Smooth muscle cell (in vitro differentiated cells): ENCODE data around the gene CLPTM1L. TPM values are rescaled to one million over a fixed set of nuclear protein-coding genes. Genes with fewer than 3 reads are reported as not detected.
"Not testable (repeated sequence)": the region's sequence is repeated elsewhere in the genome, so short reads cannot be mapped to it uniquely, and the experiment has no call there.

Experiments used
- DNase-seq: peaks from one replicate; lab custom pipeline; 2025; ENCODE audit not compliant: unreplicated experiment; lab: John Stamatoyannopoulos, UW
- H2AFZ ChIP-seq: fragments of 200-600 bp; sonication (generic); 2 replicates; pipeline ENCODE4 v1.6.0; 2016; ENCODE audit warnings: antibody characterized with exemption, low read depth, mild to moderate bottlenecking
- H3F3A ChIP-seq: fragments of 200-600 bp; sonication (generic); 2 replicates; pipeline ENCODE4 v1.6.0; 2017; ENCODE audit warnings: antibody characterized with exemption, low read depth
- H3K27ac ChIP-seq: fragments of 200-600 bp; sonication (generic); 2 replicates; pipeline ENCODE4 v1.5.1; 2016; ENCODE audit warnings: low read depth, mild to moderate bottlenecking
- H3K27me3 ChIP-seq: fragments of 200-600 bp; sonication (generic); 2 replicates; pipeline ENCODE4 v1.6.1; 2016; ENCODE audit warnings: low read depth, mild to moderate bottlenecking
- H3K36me3 ChIP-seq: fragments of 200-600 bp; sonication (generic); 2 replicates; pipeline ENCODE4 v1.5.1; 2016; ENCODE audit warnings: low read depth
- H3K4me1 ChIP-seq: fragments of 200-600 bp; sonication (generic); 2 replicates; pipeline ENCODE4 v1.5.1; 2016; ENCODE audit warnings: low read depth
- H3K4me2 ChIP-seq: fragments of 200-600 bp; sonication (generic); 2 replicates; pipeline ENCODE4 v1.6.0; 2016; ENCODE audit warnings: mild to moderate bottlenecking
- H3K4me3 ChIP-seq: fragments of 200-600 bp; sonication (generic); 2 replicates; pipeline ENCODE4 v1.5.1; 2016; ENCODE audit warnings: mild to moderate bottlenecking
- H3K79me2 ChIP-seq: fragments of 200-600 bp; sonication (generic); 2 replicates; pipeline ENCODE4 v1.6.0; 2016; ENCODE audit warnings: low read depth, mild to moderate bottlenecking
- H3K9ac ChIP-seq: fragments of 200-600 bp; sonication (generic); 2 replicates; pipeline ENCODE4 v1.6.0; 2016; ENCODE audit warnings: low read depth
- H3K9me3 ChIP-seq: fragments of 200-600 bp; sonication (generic); replicated peaks from 2 replicates; pipeline ENCODE4 v1.5.1; 2016; ENCODE audit warnings: low read depth
- H4K20me1 ChIP-seq: fragments of 200-600 bp; sonication (generic); 2 replicates; pipeline ENCODE4 v1.6.0; 2016; ENCODE audit warnings: low read depth
- CTCF ChIP-seq: fragments of 200-600 bp; sonication (generic); IDR thresholded peaks from 2 replicates; pipeline ENCODE4 v1.5.1; 2017; ENCODE audit warnings: borderline replicate concordance, mild to moderate bottlenecking, antibody characterized with exemption; ENCODE audit not compliant: insufficient read depth, poor library complexity, severe bottlenecking
- WGBS: methylation state at CpG from one replicate; pipeline ENCODE4 v1.1.7; 2016; ENCODE audit warnings: low lambda C conversion rate; 5-methylcytosine and 5-hydroxymethylcytosine counted together
- polyA plus RNA-seq: library from polyadenylated mRNA; unstranded; fragments of >200 nt; fragmentation: Nextera tagmentation; extraction: Ambion mirVana; gene quantifications from 2 replicates; pipeline ENCODE4 v1.2.1, GENCODE V29; 2016
- total RNA-seq: library from RNA; depleted of rRNA; stranded (reverse); fragments of >200 nt; gene quantifications from 2 replicates; pipeline ENCODE4 v1.2.3, GENCODE V29; 2014

CLPTM1L gene
- total and polyA plus RNA-seq, 2 experiments from 2014 or later, result 125 to 127 TPM

DNA sequence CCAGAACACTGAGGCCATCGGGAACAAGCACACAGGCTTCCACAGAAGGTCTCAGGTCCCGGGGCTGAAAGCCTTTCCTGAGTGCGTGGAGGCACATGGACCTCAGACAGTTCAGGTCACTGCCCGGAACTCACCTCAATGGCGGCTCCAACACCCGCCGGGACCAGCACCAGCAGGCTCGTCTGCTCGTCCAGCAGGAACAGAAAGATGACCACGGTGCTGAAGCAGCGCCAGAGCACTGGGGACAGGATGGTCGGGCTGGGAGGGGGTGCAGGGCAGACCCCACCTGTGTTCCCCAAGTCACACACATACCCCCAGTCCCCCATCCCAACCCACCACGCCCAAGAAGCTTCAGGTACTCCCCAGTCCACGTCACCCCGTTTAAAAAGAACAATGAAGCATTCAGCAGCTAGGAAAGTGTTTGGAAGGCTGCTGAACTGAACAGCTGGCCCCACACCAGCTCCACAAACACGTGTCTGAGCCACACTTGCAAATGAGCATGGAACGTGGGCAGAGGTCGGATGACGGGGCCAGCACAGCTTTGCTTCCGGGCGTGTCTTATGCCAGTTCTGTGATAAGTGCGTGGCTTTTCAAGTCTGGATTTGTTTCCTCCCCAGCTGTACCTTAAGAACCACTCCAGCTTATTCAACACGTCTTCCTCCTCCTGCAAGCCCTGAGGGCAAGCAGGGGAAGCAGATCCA is 14.6 kb downstream of the CLPTM1L start:
- Histone ChIP-seq H3K4me1 (no peaks in the 10 kb centered on the region), H3K4me2 (no peak overlapping the region), H3K79me2 (no peaks in the 10 kb centered on the region), H3K9ac (no peak overlapping the region), H3K4me3 (no peak overlapping the region), H2AFZ (no peak overlapping the region), H3K36me3 (peaks cover 6% of the 10 kb centered on the region), H4K20me1 (no peaks in the 10 kb centered on the region), H3F3A (peaks cover 21% of the 10 kb centered on the region), H3K27me3 (no peaks in the 10 kb centered on the region), H3K9me3 (no peaks in the 10 kb centered on the region), H3K27ac (no peak overlapping the region)
- no peak for TF ChIP-seq CTCF
- WGBS, result 97% methylated on average over 23 of the region's 23 CpGs
- DNase-seq, result no peak

DNA sequence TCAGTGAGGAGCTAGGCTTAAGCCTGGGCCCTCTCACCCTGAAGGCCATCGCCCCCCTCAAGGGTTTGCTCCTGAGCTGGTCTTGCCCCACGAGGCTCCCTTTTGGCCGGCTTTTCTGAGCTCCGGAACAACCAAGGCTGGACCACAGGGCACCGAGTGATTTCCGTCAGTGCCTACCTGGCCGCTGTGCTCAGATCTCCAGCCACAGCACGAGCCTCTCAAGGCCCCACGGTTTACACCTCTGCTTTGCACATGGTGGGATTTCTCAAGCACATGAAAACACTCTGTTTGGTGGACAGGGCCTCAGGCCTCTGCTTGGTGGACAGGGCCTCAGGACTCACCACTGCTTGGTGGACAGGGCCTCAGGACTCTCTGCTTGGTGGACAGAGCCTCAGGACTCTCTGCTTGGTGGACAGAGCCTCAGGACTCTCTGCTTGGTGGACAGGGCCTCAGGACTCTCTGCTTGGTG is 15.8 kb downstream of the CLPTM1L start:
- H3K4me1 ChIP-seq, result no peaks in the 10 kb centered on the region
- H3K4me2 ChIP-seq, result no peak overlapping the region
- H4K20me1 ChIP-seq, result no peaks in the 10 kb centered on the region
- no peak overlapping the region for H3K4me3 ChIP-seq
- no peaks in the 10 kb centered on the region for H3K27me3 ChIP-seq
- no peaks in the 10 kb centered on the region for H3K9me3 ChIP-seq
- H3K79me2 ChIP-seq, result no peaks in the 10 kb centered on the region
- peaks cover 21% of the 10 kb centered on the region for H3F3A ChIP-seq
- no peak for TF ChIP-seq CTCF
- no peak for DNase-seq
- WGBS, result 98% methylated on average over 9 of the region's 9 CpGs
- H2AFZ ChIP-seq, result no peak overlapping the region
- H3K27ac ChIP-seq, result peak overlapping the region; percentile 90
- H3K36me3 ChIP-seq, result peaks cover 6% of the 10 kb centered on the region
- no peak overlapping the region for H3K9ac ChIP-seq

DNA sequence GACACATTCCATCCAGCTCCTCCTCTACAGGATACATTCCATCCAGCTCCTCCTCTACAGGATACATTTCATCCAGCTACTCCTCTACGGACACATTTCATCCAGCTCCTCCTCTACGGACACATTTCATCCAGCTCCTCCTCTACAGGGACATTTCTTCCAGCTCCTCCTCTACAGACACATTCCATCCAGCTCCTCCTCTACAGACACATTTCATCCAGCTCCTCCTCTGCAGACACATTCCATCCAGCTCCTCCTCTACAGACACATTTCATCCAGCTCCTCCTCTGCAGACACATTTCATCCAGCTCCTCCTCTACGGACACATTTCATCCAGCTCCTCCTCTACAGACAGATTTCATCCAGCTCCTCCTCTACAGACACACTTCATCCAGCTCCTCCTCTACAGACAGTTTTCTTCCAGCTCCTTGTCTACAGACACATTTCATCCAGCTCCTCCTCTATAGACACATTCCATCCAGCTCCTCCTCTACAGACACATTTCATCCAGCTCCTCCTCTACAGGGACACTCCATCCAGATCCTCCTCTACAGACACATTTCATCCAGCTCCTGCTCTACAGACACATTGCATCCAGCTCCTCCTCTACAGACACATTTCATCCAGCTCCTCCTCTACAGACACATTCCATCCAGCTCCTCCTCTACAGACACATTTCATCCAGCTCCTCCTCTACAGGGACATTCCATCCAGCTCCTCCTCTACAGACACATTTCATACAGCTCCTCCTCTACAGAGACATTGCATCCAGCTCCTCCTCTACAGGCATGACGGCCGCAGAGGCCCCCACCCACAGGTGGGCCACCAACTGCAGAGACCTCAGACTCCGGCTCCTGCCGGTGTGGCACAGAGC is 16.4 kb downstream of the CLPTM1L start:
- not testable (repeated sequence) for H2AFZ ChIP-seq, DNase-seq, H3K4me1 ChIP-seq, H3K4me2 ChIP-seq, H3K36me3 ChIP-seq, H3K79me2 ChIP-seq, H4K20me1 ChIP-seq, H3K27me3 ChIP-seq, H3K9me3 ChIP-seq, H3K4me3 ChIP-seq
- peak overlapping the region; percentile 90 for H3K27ac ChIP-seq
- H3K9ac ChIP-seq, result peak overlapping the region; percentile 62
- peaks cover 21% of the 10 kb centered on the region for H3F3A ChIP-seq
- WGBS, result 85% methylated on average over 7 of the region's 7 CpGs

DNA sequence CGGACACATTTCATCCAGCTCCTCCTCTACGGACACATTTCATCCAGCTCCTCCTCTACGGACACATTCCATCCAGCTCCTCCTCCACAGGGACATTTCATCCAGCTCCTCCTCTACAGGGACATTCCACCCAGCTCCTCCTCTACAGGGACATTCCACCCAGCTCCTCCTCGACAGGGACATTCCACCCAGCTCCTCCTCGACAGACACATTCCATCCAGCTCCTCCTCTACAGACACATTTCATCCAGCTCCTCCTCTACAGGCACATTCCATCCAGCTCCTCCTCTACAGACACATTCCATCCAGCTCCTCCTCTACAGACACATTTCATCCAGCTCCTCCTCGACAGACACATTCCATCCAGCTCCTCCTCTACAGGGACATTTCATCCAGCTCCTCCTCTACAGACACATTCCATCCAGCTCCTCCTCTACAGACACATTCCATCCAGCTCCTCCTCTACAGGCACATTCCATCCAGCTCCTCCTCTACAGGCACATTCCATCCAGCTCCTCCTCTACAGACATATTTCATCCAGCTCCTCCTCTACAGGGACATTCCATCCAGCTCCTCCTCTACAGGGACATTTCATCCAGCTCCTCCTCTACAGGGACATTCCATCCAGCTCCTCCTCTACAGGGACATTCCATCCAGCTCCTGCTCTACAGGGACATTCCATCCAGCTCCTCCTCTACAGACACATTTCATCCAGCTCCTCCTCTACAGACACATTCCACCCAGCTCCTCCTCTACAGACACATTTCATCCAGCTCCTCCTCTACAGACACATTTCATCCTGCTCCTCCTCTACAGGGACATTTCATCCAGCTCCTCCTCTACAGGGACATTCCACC is 17.8 kb downstream of the CLPTM1L start:
- not testable (repeated sequence) for H3K79me2 ChIP-seq, H3K4me3 ChIP-seq, H3K4me1 ChIP-seq, H2AFZ ChIP-seq, DNase-seq, H3K27me3 ChIP-seq, H3K36me3 ChIP-seq, H3K4me2 ChIP-seq, H3K9me3 ChIP-seq, H4K20me1 ChIP-seq
- Histone ChIP-seq H3F3A (peaks cover 21% of the 10 kb centered on the region), H3K9ac (peak overlapping the region; percentile 56), H3K27ac (peak overlapping the region; percentile 95)
- 70% methylated on average over 6 of the region's 6 CpGs for WGBS

DNA sequence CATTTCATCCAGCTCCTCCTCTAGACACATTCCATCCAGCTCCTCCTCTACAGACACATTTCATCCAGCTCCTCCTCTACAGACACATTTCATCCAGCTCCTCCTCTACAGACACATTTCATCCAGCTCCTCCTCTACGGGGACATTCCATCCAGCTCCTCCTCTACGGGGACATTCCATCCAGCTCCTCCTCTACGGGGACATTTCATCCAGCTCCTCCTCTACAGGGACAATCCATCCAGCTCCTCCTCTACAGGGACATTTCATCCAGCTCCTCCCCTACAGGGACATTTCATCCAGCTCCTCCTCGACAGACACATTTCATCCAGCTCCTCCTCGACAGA is 18.4 kb downstream of the CLPTM1L start:
- not testable (repeated sequence) for H3K79me2 ChIP-seq, H3K9ac ChIP-seq, H3K4me2 ChIP-seq, H2AFZ ChIP-seq, H4K20me1 ChIP-seq, H3K4me3 ChIP-seq, H3K4me1 ChIP-seq, H3K36me3 ChIP-seq, H3K9me3 ChIP-seq, H3K27me3 ChIP-seq, DNase-seq
- peaks cover 21% of the 10 kb centered on the region for H3F3A ChIP-seq
- 88% methylated on average over 5 of the region's 5 CpGs for WGBS
- peak overlapping the region; percentile 95 for H3K27ac ChIP-seq
